ENCODE data around the gene ALDH1B1. TPM values are rescaled to one million over a fixed set of nuclear protein-coding genes. Genes with fewer than 3 reads are reported as not detected.

Gene ALDH1B1
- 48.3 to 54.7 TPM (median 50.8 TPM) in 5 replicates for total RNA-seq (2022; extraction: Qiagen RNA extraction; ENCODE audit: low read depth)

GRCh38 chr9:38392235-38393127 is at the start of gene ALDH1B1:
Gene ALDH1B1, plus strand, starts transcription at chr9:38392702. Its CDS starts 3,047 bp downstream, at chr9:38395749.

GRCh38 chr9:38423973-38424843 is 31.7 kb downstream of the ALDH1B1 start, which contains the start of gene IGFBPL1:
Gene IGFBPL1, minus strand, starts transcription at chr9:38424454. Its CDS starts 30 bp downstream, at chr9:38424424.

Other genes with a start within 250 kb of the ALDH1B1 start
- gene IGFBPL1, start 31.8 kb downstream of the ALDH1B1 start, total RNA-seq (2022; extraction: Qiagen RNA extraction; ENCODE audit: low read depth): 1.8 to 3.0 TPM (median 2.6 TPM) in 5 replicates
- 5.6 to 13.3 TPM (median 9.8 TPM) in 5 replicates for gene ANKRD18A, start 227.9 kb downstream of the ALDH1B1 start, total RNA-seq (2022; extraction: Qiagen RNA extraction; ENCODE audit: low read depth)